GM19438 (cell line): Measurements from ENCODE around the gene NAV3.

Experiments
- ATAC-seq: cut with Tn5 transposase; IDR thresholded peaks from one replicate; pipeline ENCODE4 v1.9.1; 2021; ENCODE audit warnings: low read depth; ENCODE audit not compliant: unreplicated experiment

NAV3 gene

GRCh38 chr12:77974645-77975044 lies 144.0 kb downstream of the NAV3 start:
- ATAC-seq, result no peak

- no peak for ATAC-seq
These were observed 149.0 kb downstream of the NAV3 start for GRCh38 chr12:77979597-77980250.

GRCh38 chr12:77980782-77981181 lies 150.1 kb downstream of the NAV3 start:
- ATAC-seq, result no peak

GRCh38 chr12:77983859-77984258 lies 153.2 kb downstream of the NAV3 start:
- no peak for ATAC-seq

GRCh38 chr12:77992760-77993159 lies 162.1 kb downstream of the NAV3 start:
- ATAC-seq, result no peak

GRCh38 chr12:77993658-77994057 lies 163.0 kb downstream of the NAV3 start:
- no peak for ATAC-seq

GRCh38 chr12:77995436-77996167 lies 164.9 kb downstream of the NAV3 start:
- ATAC-seq, result peak; percentile 53

DNA sequence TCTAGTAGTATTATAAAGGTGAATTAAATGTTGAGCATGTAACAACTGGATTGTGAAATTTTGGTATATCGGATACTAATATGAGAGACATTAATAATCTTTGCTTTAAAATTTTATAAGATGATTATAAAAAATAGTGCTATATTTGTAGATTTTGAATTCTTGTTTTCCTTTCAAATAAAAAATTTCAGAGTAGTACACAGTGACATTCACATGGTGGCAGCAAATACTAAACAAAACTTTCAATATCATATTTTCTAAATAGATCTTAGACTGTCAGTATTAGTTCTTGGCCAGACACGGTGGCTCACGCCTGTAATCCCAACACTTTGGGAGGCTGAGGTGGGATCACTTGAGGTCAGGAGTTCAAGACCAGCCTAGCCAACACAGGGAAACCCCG lies 166.0 kb downstream of the NAV3 start:
- no peak for ATAC-seq

GRCh38 chr12:77998236-77998786 lies 167.6 kb downstream of the NAV3 start:
- no peak for ATAC-seq

GRCh38 chr12:77999074-77999715 lies 168.5 kb downstream of the NAV3 start:
- no peak for ATAC-seq

DNA sequence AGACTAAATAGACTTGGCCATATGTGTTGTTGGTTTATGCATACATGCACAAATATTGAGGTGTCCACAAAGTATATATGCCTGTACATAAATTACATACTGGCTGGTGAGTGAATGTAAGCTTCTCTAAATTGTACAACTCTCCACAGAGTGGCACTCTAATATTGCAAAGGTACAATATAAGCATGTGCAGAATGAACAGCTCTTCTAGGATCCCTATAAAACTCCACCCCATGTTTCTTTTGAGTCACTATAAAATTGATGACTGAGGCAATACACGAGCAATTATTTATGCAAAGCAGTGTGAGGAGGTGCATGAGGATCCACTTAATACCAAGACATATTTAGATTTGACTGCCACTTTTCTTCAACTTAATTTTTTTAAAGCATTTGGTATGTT lies 172.2 kb downstream of the NAV3 start:
- ATAC-seq, result no peak

GRCh38 chr12:78004249-78005093 lies 173.8 kb downstream of the NAV3 start:
- ATAC-seq, result no peak

GRCh38 chr12:78005094-78005492 lies 174.4 kb downstream of the NAV3 start:
- no peak for ATAC-seq

DNA sequence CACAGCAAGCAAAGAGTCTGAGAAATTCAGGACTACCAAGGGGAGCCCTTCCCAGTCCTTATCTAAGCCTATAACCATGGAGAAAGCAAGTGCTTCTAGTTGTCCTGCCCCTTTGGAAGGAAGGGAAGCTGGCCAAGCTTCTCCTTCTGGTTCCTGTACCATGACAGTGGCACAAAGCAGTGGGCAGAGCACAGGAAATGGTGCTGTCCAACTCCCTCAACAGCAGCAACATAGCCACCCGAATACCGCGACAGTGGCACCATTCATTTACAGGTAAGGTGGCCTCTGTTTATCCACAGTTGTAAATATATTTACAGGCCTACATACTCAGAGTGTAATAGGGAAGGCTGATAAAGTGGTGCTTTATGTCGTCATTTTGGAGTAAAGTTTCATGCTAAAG lies 176.5 kb downstream of the NAV3 start:
- ATAC-seq, result no peak

- ATAC-seq, result no peak
These were observed 178.3 kb downstream of the NAV3 start for GRCh38 chr12:78009031-78009430.

- ATAC-seq, result no peak
These were observed 187.6 kb downstream of the NAV3 start for GRCh38 chr12:78018171-78018910.

DNA sequence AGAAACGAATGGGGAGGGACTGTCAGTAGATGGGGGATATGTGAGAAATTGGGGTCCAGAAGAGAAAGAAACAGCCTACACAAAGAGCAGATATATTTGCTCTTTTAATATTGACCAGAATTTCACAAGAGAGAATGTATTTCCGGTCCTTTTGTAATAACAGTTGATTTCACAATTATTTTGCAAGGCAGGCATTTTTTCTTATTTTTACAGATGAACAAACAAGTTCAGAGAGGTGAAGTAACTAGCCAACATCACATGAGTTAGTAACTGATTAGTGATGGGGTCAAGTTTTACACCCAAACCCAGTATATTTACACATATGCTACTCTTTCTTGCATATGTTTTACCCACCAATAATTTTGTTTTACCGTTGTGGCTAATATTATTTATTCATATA lies 188.2 kb downstream of the NAV3 start:
- no peak for ATAC-seq

DNA sequence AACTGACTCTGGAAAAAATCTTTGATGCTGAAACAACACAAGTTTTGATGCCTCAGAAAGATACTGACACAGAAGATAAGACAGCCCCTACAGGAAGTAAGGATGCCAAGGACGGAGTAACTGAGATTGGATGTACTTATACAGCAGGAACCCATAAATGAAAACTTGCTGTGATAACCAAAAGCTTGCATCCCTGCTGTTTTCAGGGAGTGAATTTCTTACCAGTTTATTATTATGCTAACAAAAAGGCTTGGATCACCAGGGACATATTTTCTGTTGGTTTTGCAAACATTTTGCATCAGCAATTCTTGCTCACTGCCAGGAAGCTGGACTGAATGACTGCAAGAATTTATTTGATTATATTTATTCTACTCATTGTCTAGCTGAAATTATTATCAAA lies 197.7 kb downstream of the NAV3 start:
- ATAC-seq, result no peak

DNA sequence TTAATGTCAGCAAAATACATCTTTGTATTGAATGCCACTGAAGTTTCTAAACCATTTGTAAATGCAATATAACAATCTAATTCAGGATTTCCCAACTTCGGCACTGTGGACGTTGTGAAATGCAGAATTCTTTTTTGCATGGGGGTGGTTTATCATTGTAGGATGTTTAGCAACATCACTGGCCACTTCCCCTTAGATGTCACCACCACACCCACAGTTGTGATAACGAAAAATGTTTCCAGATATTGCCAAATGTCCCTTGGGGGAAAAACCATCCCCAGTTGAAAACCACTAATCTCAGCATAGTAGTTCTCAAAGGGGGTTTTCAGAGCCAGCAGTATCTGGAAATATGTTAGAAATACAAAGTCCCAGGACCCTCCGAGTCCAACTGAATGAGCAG lies 203.3 kb downstream of the NAV3 start:
- no peak for ATAC-seq
